Parathyroid adenoma (tissue), 2 donors: ENCODE measurements around the gene KCNG2.

Experiments
- H2AFZ ChIP-seq: fragments of 300-600 bp; sonication (generic); one replicate; pipeline ENCODE4 v1.7.0; 2017; ENCODE audit warnings: antibody characterized with exemption, mild to moderate bottlenecking
- H3K27ac ChIP-seq: fragments of 300-600 bp; sonication (generic); one replicate; pipeline ENCODE4 v1.7.0; 2017
- H3K27me3 ChIP-seq: fragments of 300-600 bp; sonication (generic); one replicate; pipeline ENCODE4 v1.7.0; 2017; ENCODE audit warnings: low read length; ENCODE audit not compliant: control insufficient read depth, insufficient read depth
- H3K36me3 ChIP-seq: fragments of 300-600 bp; sonication (generic); one replicate; pipeline ENCODE4 v1.7.0; 2017; ENCODE audit warnings: low read length; ENCODE audit not compliant: control insufficient read depth, insufficient read depth
- H3K4me1 ChIP-seq: fragments of 300-600 bp; sonication (generic); one replicate; pipeline ENCODE4 v1.7.0; 2017; ENCODE audit warnings: control low read depth
- H3K4me2 ChIP-seq: fragments of 300-600 bp; sonication (generic); one replicate; pipeline ENCODE4 v1.7.0; 2017; ENCODE audit warnings: low read length
- H3K4me3 ChIP-seq: fragments of 300-600 bp; sonication (generic); one replicate; pipeline ENCODE4 v1.7.0; 2017; ENCODE audit warnings: low read depth, low read length
- H3K79me2 ChIP-seq: fragments of 300-600 bp; sonication (generic); one replicate; pipeline ENCODE4 v1.7.0; 2017; ENCODE audit warnings: control low read depth
- H3K9ac ChIP-seq: fragments of 300-600 bp; sonication (generic); one replicate; pipeline ENCODE4 v1.7.0; 2017; ENCODE audit warnings: mild to moderate bottlenecking
- H3K9me3 ChIP-seq: fragments of 300-600 bp; sonication (generic); one replicate; pipeline ENCODE4 v1.7.0; 2017; ENCODE audit warnings: low read length; ENCODE audit not compliant: control insufficient read depth
- CTCF ChIP-seq: fragments of 300-600 bp; sonication (generic); IDR thresholded peaks from one replicate; pipeline ENCODE4 v1.7.0; 2017; ENCODE audit warnings: antibody characterized with exemption, mild to moderate bottlenecking
- donor health status: primary hyperparathyroidism.

KCNG2 gene

GRCh38 chr18:79818036-79818435 is 20.3 kb downstream of the KCNG2 start:
- no peak overlapping the region for H3K4me2 ChIP-seq
- H3K79me2 ChIP-seq: no peaks in the 10 kb centered on the region
- no peak overlapping the region for H3K9ac ChIP-seq
- H2AFZ ChIP-seq: no peak overlapping the region
- no peaks in the 10 kb centered on the region for H3K27me3 ChIP-seq
- no peak overlapping the region for H3K4me3 ChIP-seq
- H3K27ac ChIP-seq: no peak overlapping the region
- no peaks in the 10 kb centered on the region for H3K36me3 ChIP-seq
- H3K9me3 ChIP-seq: no peaks in the 10 kb centered on the region
- H3K4me1 ChIP-seq: no peaks in the 10 kb centered on the region
- no peak for TF ChIP-seq CTCF

GRCh38 chr18:79818631-79819030 is 20.9 kb downstream of the KCNG2 start:
- no peak overlapping the region for H2AFZ ChIP-seq
- H3K27me3 ChIP-seq: no peaks in the 10 kb centered on the region
- H3K4me1 ChIP-seq: no peaks in the 10 kb centered on the region
- H3K9me3 ChIP-seq: no peaks in the 10 kb centered on the region
- no peaks in the 10 kb centered on the region for H3K36me3 ChIP-seq
- H3K27ac ChIP-seq: no peak overlapping the region
- H3K4me3 ChIP-seq: no peak overlapping the region
- H3K79me2 ChIP-seq: no peaks in the 10 kb centered on the region
- no peak overlapping the region for H3K4me2 ChIP-seq
- H3K9ac ChIP-seq: no peak overlapping the region
- no peak for TF ChIP-seq CTCF

GRCh38 chr18:79819064-79819967 is 21.6 kb downstream of the KCNG2 start:
- no peak for TF ChIP-seq CTCF
- Histone ChIP-seq H3K36me3 (no peaks in the 10 kb centered on the region), H3K27ac (no peak overlapping the region), H3K9me3 (no peaks in the 10 kb centered on the region), H3K4me2 (no peak overlapping the region), H2AFZ (no peak overlapping the region), H3K79me2 (no peaks in the 10 kb centered on the region), H3K4me3 (no peak overlapping the region), H3K4me1 (no peaks in the 10 kb centered on the region), H3K9ac (no peak overlapping the region), H3K27me3 (no peaks in the 10 kb centered on the region)

GRCh38 chr18:79819968-79820351 is 22.2 kb downstream of the KCNG2 start:
- Histone ChIP-seq H3K36me3 (no peaks in the 10 kb centered on the region), H3K9ac (no peak overlapping the region), H3K27me3 (no peaks in the 10 kb centered on the region), H3K4me2 (no peak overlapping the region), H3K4me1 (no peaks in the 10 kb centered on the region), H3K4me3 (no peak overlapping the region), H3K9me3 (no peaks in the 10 kb centered on the region), H2AFZ (no peak overlapping the region), H3K27ac (no peak overlapping the region), H3K79me2 (no peaks in the 10 kb centered on the region)
- TF ChIP-seq CTCF: no peak

- Histone ChIP-seq H3K27ac (no peak overlapping the region), H3K36me3 (no peaks in the 10 kb centered on the region), H3K9me3 (no peaks in the 10 kb centered on the region), H3K4me1 (no peaks in the 10 kb centered on the region), H3K4me3 (no peak overlapping the region), H3K79me2 (no peaks in the 10 kb centered on the region), H3K4me2 (no peak overlapping the region), H2AFZ (no peak overlapping the region), H3K27me3 (no peaks in the 10 kb centered on the region), H3K9ac (no peak overlapping the region)
- no peak for TF ChIP-seq CTCF
Observed at GRCh38 chr18:79823120-79823519, 25.4 kb downstream of the KCNG2 start.
